ENCODE measurements around the gene NRIP3. TPM values are rescaled to one million over a fixed set of nuclear protein-coding genes. Genes with fewer than 3 reads are reported as not detected.
"Not testable (repeated sequence)": the region's sequence is repeated elsewhere in the genome, so short reads cannot be mapped to it uniquely, and the experiment has no call there.

NRIP3 gene
- total RNA-seq, 2 experiments from 2014 or later: 1.1 to 2.2 TPM

GRCh38 chr11:8941341-8942103, 62.3 kb downstream of the NRIP3 start:
- Mint-ChIP-seq H3K4me3 (no peak overlapping the region), H3K9me3 (no peaks in the 10 kb centered on the region), H3K27ac (no peak overlapping the region), H3K27me3 (peaks cover 5% of the 10 kb centered on the region), H3K4me1 (ENCODE audit: low read depth) (peaks cover 3% of the 10 kb centered on the region), H3K36me3 (ENCODE audit: low read depth) (no peaks in the 10 kb centered on the region)
- CTCF ChIA-PET: no interaction called here
- POLR2A ChIA-PET: no interaction called here
- intact Hi-C loops (cut with micrococcal nuclease): no loop called here
- no peak for TF ChIP-seq CTCF (IDR thresholded peaks at IDR 0.05)
- DNase-seq: no peak
- no peak for ATAC-seq

- H3K4me1 Mint-ChIP-seq (ENCODE audit: low read depth): peaks cover 3% of the 10 kb centered on the region
- no peak overlapping the region for H3K4me3 Mint-ChIP-seq
- CTCF ChIA-PET: interaction anchor here (0.7 to 2.0 kb wide), 3 partner anchors 10 to 200 kb away, joined by 3 to 8 read pairs (median 4); no protein-coding TSS in a partner anchor
- TF ChIP-seq CTCF (IDR thresholded peaks at IDR 0.05): no peak
- DNase-seq (no peak), ATAC-seq (no peak)
- H3K36me3 Mint-ChIP-seq (ENCODE audit: low read depth): no peaks in the 10 kb centered on the region
- H3K9me3 Mint-ChIP-seq: no peaks in the 10 kb centered on the region
- POLR2A ChIA-PET: no interaction called here
- H3K27me3 Mint-ChIP-seq: peaks cover 4% of the 10 kb centered on the region
- intact Hi-C loops (cut with micrococcal nuclease): no loop called here
- H3K27ac Mint-ChIP-seq: no peak overlapping the region
Observed at GRCh38 chr11:8937659-8938058, 66.1 kb downstream of the NRIP3 start.

- ATAC-seq (no peak), DNase-seq (no peak)
- Mint-ChIP-seq H3K27me3 (peaks cover 4% of the 10 kb centered on the region), H3K36me3 (ENCODE audit: low read depth) (no peaks in the 10 kb centered on the region), H3K27ac (no peak overlapping the region), H3K4me3 (no peak overlapping the region), H3K4me1 (ENCODE audit: low read depth) (peaks cover 3% of the 10 kb centered on the region), H3K9me3 (no peaks in the 10 kb centered on the region)
- no peak for TF ChIP-seq CTCF (IDR thresholded peaks at IDR 0.05)
- ChIA-PET CTCF (interaction anchor here (0.7 to 2.3 kb wide), 4 partner anchors 11 to 201 kb away, joined by 3 to 8 read pairs (median 5); no protein-coding TSS in a partner anchor), POLR2A (no interaction called here)
- intact Hi-C loops (cut with micrococcal nuclease): no loop called here
Observed at GRCh38 chr11:8937159-8937558, 66.6 kb downstream of the NRIP3 start.

- H3K27me3 Mint-ChIP-seq; H3K36me3 Mint-ChIP-seq (ENCODE audit: low read depth); H3K27ac Mint-ChIP-seq; H3K9me3 Mint-ChIP-seq; intact Hi-C loops (cut with micrococcal nuclease); H3K4me1 Mint-ChIP-seq (ENCODE audit: low read depth); DNase-seq; ATAC-seq; H3K4me3 Mint-ChIP-seq; POLR2A ChIA-PET: not testable (repeated sequence)
- CTCF ChIA-PET: interaction anchor here (1.0 to 2.3 kb wide), 3 partner anchors 22 to 202 kb away, joined by 4 to 11 read pairs (median 6); no protein-coding TSS in a partner anchor
Observed at GRCh38 chr11:8935789-8936188, 68.0 kb downstream of the NRIP3 start.

- ChIA-PET CTCF (interaction anchor here (1.0 to 2.3 kb wide), 3 partner anchors 21 to 202 kb away, joined by 4 to 11 read pairs (median 6); no protein-coding TSS in a partner anchor), POLR2A (no interaction called here)
- Mint-ChIP-seq H3K4me3 (no peak overlapping the region), H3K4me1 (ENCODE audit: low read depth) (peaks cover 3% of the 10 kb centered on the region), H3K36me3 (ENCODE audit: low read depth) (no peaks in the 10 kb centered on the region), H3K27ac (no peak overlapping the region), H3K9me3 (no peaks in the 10 kb centered on the region), H3K27me3 (no peaks in the 10 kb centered on the region)
- no peak for TF ChIP-seq CTCF (IDR thresholded peaks at IDR 0.05)
- intact Hi-C loops (cut with micrococcal nuclease): no loop called here
- DNase-seq (no peak), ATAC-seq (no peak)
Observed at GRCh38 chr11:8934742-8935488, 68.9 kb downstream of the NRIP3 start.
